ENCODE measurements around the gene HSPB2. TPM values are rescaled to one million over a fixed set of nuclear protein-coding genes. Genes with fewer than 3 reads are reported as not detected.

Gene HSPB2
- total RNA-seq, 1 donor from 2014 or later, result 0.83 TPM

Other genes starting within 250 kb of the HSPB2 start
- gene PPP2R1B, start 146.3 kb upstream of the HSPB2 start, total RNA-seq, result 27.5 TPM
- 33.5 TPM for gene ALG9, start 41.2 kb upstream of the HSPB2 start, total RNA-seq
- 3.8 TPM for gene FDXACB1, start 33.6 kb upstream of the HSPB2 start, total RNA-seq
- gene CFAP68, start 33.2 kb upstream of the HSPB2 start, total RNA-seq, result 50.9 TPM
- 106 TPM for gene CRYAB, start 964 bp upstream of the HSPB2 start, total RNA-seq
- 8.5 TPM for gene C11orf52, start 6.2 kb downstream of the HSPB2 start, total RNA-seq
- gene DIXDC1, start 24.6 kb downstream of the HSPB2 start, total RNA-seq, result 24.7 TPM
- gene DLAT, start 112.7 kb downstream of the HSPB2 start, total RNA-seq, result 35.6 TPM
- gene PIH1D2, start 161.3 kb downstream of the HSPB2 start, total RNA-seq, result 3.4 TPM
- 16.4 TPM for gene NKAPD1, start 161.6 kb downstream of the HSPB2 start, total RNA-seq
- gene TIMM8B, start 174.0 kb downstream of the HSPB2 start, total RNA-seq, result 54.8 TPM
- gene SDHD, start 174.1 kb downstream of the HSPB2 start, total RNA-seq, result 113 TPM

Data from ureter (tissue), 1 donor.